A549 (cell line): ENCODE data around the gene RPTOR. TPM values are rescaled to one million over a fixed set of nuclear protein-coding genes. Genes with fewer than 3 reads are reported as not detected.

Source experiments
- ATAC-seq, 2 experiments: fragments of 200-7000 bp in 1 of 2; fragments of >200 bp in 1 of 2; cut with Nextera tagmentation in 1 of 2; cut with Tn5 transposase in 1 of 2; 3 replicates each; pipeline versions ENCODE4 v1.8.0 to v1.9.1; 2018 to 2020; ENCODE audit warnings: mild to moderate bottlenecking in 1 of 2, moderate library complexity in 1 of 2
- CTCF ChIA-PET: fragments of 300-600 bp; sonication (Branson Sonifier 250); formaldehyde crosslinking; extraction: SDS; loops from one replicate; lab custom pipeline; 2021; ENCODE audit warnings: antibody characterized with exemption, inconsistent platforms; lab: Yijun Ruan, JAX
- POLR2A ChIA-PET: fragments of 350-600 bp; formaldehyde crosslinking; extraction: SDS; loops from one replicate; lab custom pipeline; 2021; ENCODE audit warnings: antibody characterized with exemption, inconsistent platforms; lab: Yijun Ruan, JAX
- DNase-seq, 2 experiments: peaks; one replicate each; pipeline versions ENCODE4 v3.0.0 to v3.0.0-alpha.2; 2011 to 2016; ENCODE audit warnings: low read depth in 1 of 2, low spot score in 1 of 2
- FAIRE-seq: peaks from 2 replicates; lab custom pipeline; 2011; peaks lifted over from hg19 to GRCh38; lab: Jason Lieb, UNC
- H3K27ac ChIP-seq, 2 experiments: fragments of >200 bp; sonication (Bioruptor Twin); formaldehyde crosslinking; 3 replicates each; pipeline ENCODE4 v1.5.1; 2016 to 2017
- H3K4me1 ChIP-seq: fragments of >200 bp; sonication (Bioruptor Twin); formaldehyde crosslinking; 3 replicates; pipeline ENCODE4 v1.6.1; 2016
- H3K4me2 ChIP-seq: fragments of >200 bp; sonication (Bioruptor Twin); formaldehyde crosslinking; 3 replicates; pipeline ENCODE4 v1.6.1; 2016
- H3K4me3 ChIP-seq: fragments of >200 bp; sonication (Bioruptor Twin); formaldehyde crosslinking; 3 replicates; pipeline ENCODE4 v1.5.1; 2016
- H3K9me3 ChIP-seq: fragments of >200 bp; sonication (Bioruptor Twin); formaldehyde crosslinking; 3 replicates; pipeline ENCODE4 v1.6.1; 2016
- BHLHE40 ChIP-seq: IDR thresholded peaks from 2 replicates; pipeline ENCODE4 v1.6.1; 2012; ENCODE audit warnings: low read depth, low read length, inconsistent platforms
- CBX8 ChIP-seq: fragments of 200-600 bp; sonication (generic); IDR thresholded peaks from 2 replicates; pipeline ENCODE4 v1.6.1; 2016
- CHD4 ChIP-seq: fragments of 200-600 bp; sonication (generic); IDR thresholded peaks from 2 replicates; pipeline ENCODE4 v1.6.1; 2016; ENCODE audit warnings: antibody characterized with exemption, mild to moderate bottlenecking, borderline replicate concordance
- EP300 ChIP-seq, 2 experiments: fragments of >200 bp; sonication (Bioruptor Twin); formaldehyde crosslinking; IDR thresholded peaks; 2 replicates in 1 of 2; 3 replicates in 1 of 2; pipeline ENCODE4 v1.6.1; 2016 to 2017
- ESRRA ChIP-seq: fragments of 150-350 bp; IDR thresholded peaks from 2 replicates; pipeline ENCODE4 v1.6.1; 2014; ENCODE audit warnings: mild to moderate bottlenecking, low read length, borderline replicate concordance
- HDAC2 ChIP-seq: fragments of 200-600 bp; sonication (generic); IDR thresholded peaks from 2 replicates; pipeline ENCODE4 v1.6.1; 2016
- JUNB ChIP-seq: fragments of >200 bp; sonication (Bioruptor Twin); formaldehyde crosslinking; IDR thresholded peaks from 2 replicates; pipeline ENCODE4 v1.6.1; 2016
- KDM1A ChIP-seq: fragments of 200-600 bp; sonication (generic); IDR thresholded peaks from 2 replicates; pipeline ENCODE4 v1.6.1; 2016; ENCODE audit warnings: low read depth, mild to moderate bottlenecking
- MAZ ChIP-seq: fragments of 150-350 bp; IDR thresholded peaks from 2 replicates; pipeline ENCODE4 v1.6.1; 2014; ENCODE audit warnings: antibody characterized with exemption, low read depth, low read length, borderline replicate concordance
- NFE2L2 ChIP-seq: fragments of 150-350 bp; conservative IDR thresholded peaks from 2 replicates; pipeline ENCODE4 v1.6.1; 2014; ENCODE audit warnings: low read length
- NPAS2 ChIP-seq: fragments of 250-450 bp; sonication (Bioruptor Pico); IDR thresholded peaks from 2 replicates; pipeline ENCODE4 v1.8.0; 2022; ENCODE audit warnings: mild to moderate bottlenecking, moderate library complexity, borderline replicate concordance
- PHF8 ChIP-seq: fragments of 200-600 bp; sonication (generic); IDR thresholded peaks from 2 replicates; pipeline ENCODE4 v1.6.1; 2016; ENCODE audit warnings: low read depth, mild to moderate bottlenecking, antibody characterized with exemption, moderate library complexity, borderline replicate concordance
- POLR2A ChIP-seq: IDR thresholded peaks from 2 replicates; pipeline ENCODE4 v1.6.1; 2012; ENCODE audit warnings: mild to moderate bottlenecking, low read length
- RAD21 ChIP-seq, 2 experiments: fragments of >200 bp in 1 of 2; sonication (Bioruptor Twin) in 1 of 2; formaldehyde crosslinking in 1 of 2; IDR thresholded peaks in 1 of 2; conservative IDR thresholded peaks in 1 of 2; 2 replicates in 1 of 2; 3 replicates in 1 of 2; pipeline ENCODE4 v1.6.1; 2012 to 2018; ENCODE audit warnings: inconsistent platforms in 1 of 2
- RNF2 ChIP-seq: fragments of 200-600 bp; sonication (generic); IDR thresholded peaks from 2 replicates; pipeline ENCODE4 v1.6.1; 2016; ENCODE audit warnings: low read depth, mild to moderate bottlenecking, antibody characterized with exemption, moderate library complexity, borderline replicate concordance
- SREBF2 ChIP-seq: fragments of 450-650 bp; IDR thresholded peaks from 2 replicates; pipeline ENCODE4 v1.6.1; 2014; ENCODE audit warnings: mild to moderate bottlenecking, moderate library complexity
- ZC3H11A ChIP-seq: fragments of 450-650 bp; IDR thresholded peaks from 2 replicates; pipeline ENCODE4 v1.6.1; 2014; ENCODE audit warnings: antibody characterized with exemption, mild to moderate bottlenecking
- ZFP36 ChIP-seq: fragments of 450-650 bp; IDR thresholded peaks from 2 replicates; pipeline ENCODE4 v1.6.1; 2014; ENCODE audit warnings: borderline replicate concordance; ENCODE audit not compliant: partially characterized antibody
- ZNF302 ChIP-seq: fragments of 250-450 bp; sonication (Bioruptor Pico); IDR thresholded peaks from 2 replicates; pipeline ENCODE4 v1.9.0; 2021; ENCODE audit warnings: inconsistent platforms, mild to moderate bottlenecking, moderate library complexity
- WGBS: methylation state at CpG from one replicate; pipeline ENCODE4 v1.1.6; 2017; ENCODE audit errors: missing lambda C conversion rate; 5-methylcytosine and 5-hydroxymethylcytosine counted together
- polyA plus RNA-seq, 4 experiments: library from polyadenylated mRNA; depleted of rRNA in 3 of 4; stranded (reverse); fragments of >200 nt; fragmentation: RNase III in 1 of 4; extraction: RNeasy Plus Mini Kit Qiagen cat#74134 plus additional on column Dnase treatment in 1 of 4; gene quantifications; 2 replicates in 3 of 4; 3 replicates in 1 of 4; pipeline ENCODE4 v1.2.3, GENCODE V29; 2011 to 2017
- TF ChIP-seq, protein P1 (sequence below): fragments of >200 bp; sonication (Bioruptor Twin); formaldehyde crosslinking; IDR thresholded peaks from 2 replicates; pipeline ENCODE4 v1.6.1; 2016
- TF ChIP-seq, protein P2 (sequence below): IDR thresholded peaks from 2 replicates; pipeline ENCODE4 v1.6.1; 2012; ENCODE audit warnings: low read depth, borderline replicate concordance
- TF ChIP-seq, protein P3 (sequence below): fragments of >200 bp; sonication (Bioruptor Twin); formaldehyde crosslinking; IDR thresholded peaks from 3 replicates; pipeline ENCODE4 v1.6.1; 2016
- TF ChIP-seq, protein P4 (sequence below): fragments of 250-450 bp; sonication (Bioruptor Pico); IDR thresholded peaks from 2 replicates; pipeline ENCODE4 v1.5.0; 2020; ENCODE audit warnings: low read depth, mild to moderate bottlenecking, moderate library complexity

The RPTOR gene
- polyA plus RNA-seq, 2 of the 4 experiments (the other 2 are of a cell fraction), result 10.8 to 27.1 TPM

DNA sequence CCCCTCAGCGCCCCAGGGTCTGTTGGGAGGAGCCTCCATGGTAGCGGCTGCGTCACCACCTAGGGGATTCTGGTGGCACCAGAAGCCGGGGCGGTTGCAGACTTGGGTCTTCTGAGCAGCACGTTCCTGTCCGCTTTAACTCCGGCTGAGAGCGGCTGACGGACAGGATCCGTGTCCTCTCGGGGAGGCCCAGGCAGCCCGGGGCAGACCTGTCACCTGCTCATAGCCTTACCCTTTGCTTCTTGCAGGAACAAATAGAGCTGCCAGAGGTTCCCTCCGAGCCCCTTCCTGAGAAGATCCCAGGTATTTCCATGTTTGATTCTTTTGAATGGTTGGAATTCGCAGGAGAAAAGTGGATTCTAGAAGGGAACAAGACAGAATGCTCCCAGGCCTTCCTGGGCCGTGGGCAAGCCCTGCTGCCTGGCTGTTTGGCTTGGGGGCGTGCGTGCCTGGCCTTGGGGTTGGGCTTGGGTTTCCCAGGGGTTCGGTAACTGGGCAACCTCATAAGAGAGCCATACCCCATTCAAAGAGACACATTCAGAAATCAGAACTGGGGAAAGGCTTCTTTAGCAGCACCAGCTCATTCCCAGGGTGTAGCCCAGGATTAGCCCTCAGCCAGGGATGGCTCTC lies 453.6 kb downstream of the RPTOR start:
- WGBS, result 88% methylated on average over 19 of the region's 19 CpGs
- H3K4me1 ChIP-seq, result peaks cover 12% of the 10 kb centered on the region
- FAIRE-seq (no peak), DNase-seq (no peak), ATAC-seq (no peak)
- TF ChIP-seq KDM1A (no peak), JUNB (no peak), RNF2 (no peak), PHF8 (no peak), POLR2A (no peak), ZC3H11A (no peak), ZFP36 (no peak), CHD4 (no peak), MAZ (no peak), ESRRA (no peak), EP300 (IDR thresholded peaks at IDR 0.05) (no peak), NFE2L2 (no peak), SREBF2 (no peak)
- CTCF ChIA-PET, result interaction anchor here (1.1 to 9.1 kb wide), 4 partner anchors 9 to 25 kb away, joined by 3 to 56 read pairs (median 4); no protein-coding TSS in a partner anchor
- no peaks in the 10 kb centered on the region for H3K9me3 ChIP-seq
- H3K27ac ChIP-seq, result no peak overlapping the region
- POLR2A ChIA-PET, result no interaction called here
- H3K4me2 ChIP-seq, result no peak overlapping the region
- no peak overlapping the region for H3K4me3 ChIP-seq

DNA sequence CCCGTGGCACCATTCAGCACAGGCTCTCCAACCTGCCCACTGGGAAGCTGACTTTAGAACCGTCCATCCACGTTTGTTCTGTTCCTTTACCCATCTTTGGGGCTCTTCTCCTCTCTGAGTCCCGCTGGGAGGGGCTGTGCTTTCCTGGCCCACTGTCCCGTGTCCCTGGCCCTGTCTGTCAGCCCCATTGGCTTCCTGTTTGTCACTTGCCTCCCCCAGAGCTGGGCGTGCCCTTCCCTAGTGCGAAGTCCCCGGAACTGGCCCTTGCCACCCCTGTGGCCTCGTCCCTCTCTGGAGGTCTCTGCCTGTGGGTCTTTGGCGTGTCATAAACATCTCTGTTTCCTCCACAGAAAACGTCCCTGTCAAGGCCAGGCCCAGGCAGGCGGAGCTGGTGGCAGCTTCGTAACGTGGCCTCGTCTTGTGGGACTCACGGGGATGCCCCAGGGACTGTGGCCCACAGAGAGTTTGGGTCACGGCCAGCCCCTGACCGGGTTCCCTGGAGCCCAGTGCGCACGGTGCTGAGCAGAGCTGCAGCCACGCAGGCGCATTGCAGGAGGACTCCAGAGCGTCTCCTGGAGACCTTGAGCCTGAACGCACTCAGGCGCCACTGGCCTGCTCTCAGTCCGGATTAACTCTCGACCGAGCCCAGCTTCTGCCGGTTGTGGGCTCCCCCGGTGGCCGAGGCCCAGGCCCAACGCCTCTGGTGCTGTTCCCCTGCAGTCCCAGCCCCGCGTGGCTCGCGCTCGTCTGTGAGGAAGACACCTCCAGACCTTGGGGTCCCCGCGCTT lies 454.3 kb downstream of the RPTOR start:
- Histone ChIP-seq H3K4me2 (no peak overlapping the region), H3K9me3 (no peaks in the 10 kb centered on the region), H3K27ac (no peak overlapping the region), H3K4me1 (peaks cover 13% of the 10 kb centered on the region), H3K4me3 (no peak overlapping the region)
- TF ChIP-seq, protein P1, sequence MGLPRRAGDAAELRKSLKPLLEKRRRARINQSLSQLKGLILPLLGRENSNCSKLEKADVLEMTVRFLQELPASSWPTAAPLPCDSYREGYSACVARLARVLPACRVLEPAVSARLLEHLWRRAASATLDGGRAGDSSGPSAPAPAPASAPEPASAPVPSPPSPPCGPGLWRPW, result no peak
- POLR2A ChIA-PET, result no interaction called here
- no peak for ATAC-seq
- CTCF ChIA-PET, result interaction anchor here (0.9 to 9.1 kb wide), 6 partner anchors 8 to 572 kb away, joined by 3 to 56 read pairs (median 4); no protein-coding TSS in a partner anchor
- 90% methylated on average over 37 of the region's 39 CpGs for WGBS
- no peak for DNase-seq
- no peak for FAIRE-seq

DNA sequence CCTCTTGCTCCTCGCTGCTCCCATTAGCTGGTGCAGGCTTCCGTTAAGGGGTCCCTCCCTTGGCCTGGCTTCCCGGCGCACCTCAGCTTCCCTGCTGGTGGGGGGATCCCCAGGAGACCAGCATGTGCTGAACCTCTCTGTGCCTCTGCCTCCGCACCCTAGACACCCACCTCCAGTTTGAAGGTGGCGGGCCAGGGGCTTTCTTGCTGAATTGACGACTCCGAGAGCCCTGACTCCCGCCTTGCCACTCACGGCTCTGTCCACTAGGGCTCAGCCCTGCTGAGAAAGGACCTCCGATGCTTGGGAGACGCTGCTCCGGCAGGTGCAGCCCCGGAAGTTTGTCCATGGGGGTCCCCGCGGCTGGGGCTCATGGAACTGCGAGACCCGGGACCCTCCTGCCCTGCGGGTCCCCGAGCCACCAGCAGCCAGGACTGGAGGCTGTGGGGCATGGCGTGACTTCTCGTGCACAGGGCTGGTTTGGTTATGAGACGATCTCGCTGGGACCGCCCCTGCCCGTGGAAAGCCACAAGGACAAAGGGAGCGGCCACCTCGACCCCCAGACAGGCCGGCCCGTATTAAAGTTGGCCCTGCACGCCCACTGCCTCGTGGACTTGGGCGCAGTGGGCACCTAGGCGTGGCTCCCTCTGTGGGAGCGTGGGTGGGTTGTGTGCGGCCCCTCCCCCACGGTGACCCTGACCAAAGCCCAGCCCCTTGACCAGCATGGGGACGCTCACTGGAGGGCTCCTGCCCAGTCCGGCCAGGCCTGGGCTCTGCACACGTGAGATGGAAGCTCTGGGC lies 455.1 kb downstream of the RPTOR start:
- ATAC-seq (no peak), DNase-seq (no peak), FAIRE-seq (no peak)
- ChIA-PET CTCF (interaction anchor here (0.6 to 9.1 kb wide), 9 partner anchors 8 to 573 kb away, joined by 3 to 56 read pairs (median 4); partner anchors contain the start of gene CHMP6), POLR2A (no interaction called here)
- TF ChIP-seq POLR2A (no peak), ZFP36 (no peak), NPAS2 (CRISPR knock-in tag) (no peak), SREBF2 (no peak), PHF8 (no peak), RAD21 (conservative IDR thresholded peaks at IDR 0.05 in 1 of 2, IDR thresholded peaks at IDR 0.05 in 1 of 2) (no peak), CBX8 (no peak), BHLHE40 (no peak), HDAC2 (no peak), ZNF302 (CRISPR knock-in tag) (no peak)
- TF ChIP-seq, protein P2, sequence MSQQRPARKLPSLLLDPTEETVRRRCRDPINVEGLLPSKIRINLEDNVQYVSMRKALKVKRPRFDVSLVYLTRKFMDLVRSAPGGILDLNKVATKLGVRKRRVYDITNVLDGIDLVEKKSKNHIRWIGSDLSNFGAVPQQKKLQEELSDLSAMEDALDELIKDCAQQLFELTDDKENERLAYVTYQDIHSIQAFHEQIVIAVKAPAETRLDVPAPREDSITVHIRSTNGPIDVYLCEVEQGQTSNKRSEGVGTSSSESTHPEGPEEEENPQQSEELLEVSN, result no peak
- TF ChIP-seq, protein P3, sequence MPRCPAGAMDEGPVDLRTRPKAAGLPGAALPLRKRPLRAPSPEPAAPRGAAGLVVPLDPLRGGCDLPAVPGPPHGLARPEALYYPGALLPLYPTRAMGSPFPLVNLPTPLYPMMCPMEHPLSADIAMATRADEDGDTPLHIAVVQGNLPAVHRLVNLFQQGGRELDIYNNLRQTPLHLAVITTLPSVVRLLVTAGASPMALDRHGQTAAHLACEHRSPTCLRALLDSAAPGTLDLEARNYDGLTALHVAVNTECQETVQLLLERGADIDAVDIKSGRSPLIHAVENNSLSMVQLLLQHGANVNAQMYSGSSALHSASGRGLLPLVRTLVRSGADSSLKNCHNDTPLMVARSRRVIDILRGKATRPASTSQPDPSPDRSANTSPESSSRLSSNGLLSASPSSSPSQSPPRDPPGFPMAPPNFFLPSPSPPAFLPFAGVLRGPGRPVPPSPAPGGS, result no peak
- TF ChIP-seq, protein P4, sequence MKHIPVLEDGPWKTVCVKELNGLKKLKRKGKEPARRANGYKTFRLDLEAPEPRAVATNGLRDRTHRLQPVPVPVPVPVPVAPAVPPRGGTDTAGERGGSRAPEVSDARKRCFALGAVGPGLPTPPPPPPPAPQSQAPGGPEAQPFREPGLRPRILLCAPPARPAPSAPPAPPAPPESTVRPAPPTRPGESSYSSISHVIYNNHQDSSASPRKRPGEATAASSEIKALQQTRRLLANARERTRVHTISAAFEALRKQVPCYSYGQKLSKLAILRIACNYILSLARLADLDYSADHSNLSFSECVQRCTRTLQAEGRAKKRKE, result no peak
- H3K4me2 ChIP-seq, result no peak overlapping the region
- H3K27ac ChIP-seq, result no peak overlapping the region
- H3K4me1 ChIP-seq, result peaks cover 20% of the 10 kb centered on the region
- WGBS, result 90% methylated on average over 34 of the region's 40 CpGs
- H3K9me3 ChIP-seq, result no peaks in the 10 kb centered on the region
- no peak overlapping the region for H3K4me3 ChIP-seq
